NK-92 (cell line): ENCODE data around the gene WFDC11.

ENCODE experiments used
- DNase-seq: peaks from one replicate; lab custom pipeline; 2025; ENCODE audit not compliant: unreplicated experiment; lab: John Stamatoyannopoulos, UW

Gene WFDC11

GRCh38 chr20:45629496-45630100 lies 40.4 kb downstream of the WFDC11 start, which contains the start of gene WFDC10A:
Gene WFDC10A, plus strand, starts transcription at chr20:45629739. Its CDS starts 75 bp downstream, at chr20:45629814.
- no peak for DNase-seq

- no peak for DNase-seq
Measured at GRCh38 chr20:45626540-45626939, 43.5 kb downstream of the WFDC11 start.

GRCh38 chr20:45621593-45621992 lies 48.4 kb downstream of the WFDC11 start:
- DNase-seq = no peak

GRCh38 chr20:45617591-45617990 lies 52.4 kb downstream of the WFDC11 start:
- DNase-seq = no peak

GRCh38 chr20:45612314-45612713 lies 57.7 kb downstream of the WFDC11 start:
- no peak for DNase-seq

GRCh38 chr20:45611054-45611453 lies 59.0 kb downstream of the WFDC11 start:
- no peak for DNase-seq

- no peak for DNase-seq
Measured at GRCh38 chr20:45607810-45608209, 62.2 kb downstream of the WFDC11 start.
